NCI-H128 (cell line): ENCODE measurements around the gene SLC25A21.
"Not testable (repeated sequence)": the region's sequence is repeated elsewhere in the genome, so short reads cannot be mapped to it uniquely, and the experiment has no call there.

Experiments used
- DNase-seq: peaks from one replicate; lab custom pipeline; 2025; ENCODE audit not compliant: unreplicated experiment; lab: John Stamatoyannopoulos, UW

The SLC25A21 gene

DNA sequence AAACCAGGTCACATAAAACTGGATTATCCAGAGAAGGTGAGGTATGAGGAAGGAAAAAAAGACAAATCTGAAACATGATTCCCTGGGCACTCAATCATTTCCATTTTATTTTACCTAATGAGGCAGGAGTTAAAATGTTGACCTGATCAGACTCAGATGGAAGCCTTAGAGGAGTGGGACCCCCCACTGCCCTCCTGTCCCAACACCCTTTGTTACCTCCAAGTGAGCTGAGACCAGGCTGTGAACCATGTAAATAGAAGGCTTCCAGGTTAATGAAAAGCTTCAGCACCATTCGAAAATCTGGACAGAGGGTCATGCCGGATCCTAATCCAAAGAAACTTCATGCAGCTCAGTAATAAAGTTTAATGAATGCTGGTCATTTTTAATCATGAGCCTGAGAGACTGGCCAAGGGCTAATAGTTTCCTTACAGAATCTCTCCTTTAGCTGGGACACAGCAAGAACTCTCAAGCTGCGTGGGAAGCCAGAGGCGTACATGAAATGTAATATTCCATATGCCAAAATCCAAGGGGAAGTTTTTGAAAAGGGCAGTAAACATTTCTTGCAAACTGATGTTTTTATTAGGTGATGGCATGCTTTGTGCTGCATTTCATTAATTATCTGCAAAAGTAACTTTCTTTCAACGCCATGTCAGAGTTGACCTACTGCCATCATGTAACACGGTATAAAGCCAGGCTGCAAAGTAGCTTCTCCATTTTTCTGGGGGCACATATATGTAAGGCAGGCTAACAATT is 327.8 kb downstream of the SLC25A21 start:
- DNase-seq, result no peak

DNA sequence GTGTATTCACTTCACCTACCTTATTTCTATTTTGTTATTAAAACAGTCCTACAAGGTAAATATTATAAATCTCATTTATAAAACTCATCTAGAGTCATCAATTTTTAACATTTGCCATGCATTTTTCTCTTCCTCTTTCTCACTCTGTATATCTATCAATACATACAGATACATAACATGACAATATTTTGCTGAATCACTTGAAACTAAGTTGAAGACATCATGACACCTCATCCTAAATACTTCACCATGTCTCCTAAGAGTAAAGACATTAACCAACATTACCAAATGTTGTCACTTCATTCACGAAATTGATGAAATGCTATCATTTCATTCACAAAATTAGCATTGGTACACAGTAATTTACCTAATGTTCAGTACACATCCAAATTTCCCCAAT is 329.0 kb downstream of the SLC25A21 start:
- no peak for DNase-seq

DNA sequence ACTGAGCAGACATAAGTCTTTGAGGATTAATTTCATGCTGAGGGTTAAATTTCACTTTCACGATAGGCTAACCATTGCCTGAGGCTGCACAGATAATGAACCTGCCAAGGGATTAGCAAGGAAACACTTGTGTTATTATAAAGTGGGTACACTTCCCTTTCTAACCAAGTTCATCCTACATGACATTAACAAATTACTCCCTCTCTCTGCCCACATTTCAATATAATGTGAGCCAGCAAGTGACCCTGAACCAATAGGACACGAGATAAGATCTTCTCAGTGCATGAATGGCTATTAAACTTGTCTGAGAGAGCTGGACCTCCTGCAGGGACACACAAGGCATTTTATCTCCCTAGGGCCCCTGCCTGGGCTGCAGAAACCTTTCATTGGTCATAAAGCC is 337.3 kb downstream of the SLC25A21 start:
- DNase-seq, result peak; percentile 76

DNA sequence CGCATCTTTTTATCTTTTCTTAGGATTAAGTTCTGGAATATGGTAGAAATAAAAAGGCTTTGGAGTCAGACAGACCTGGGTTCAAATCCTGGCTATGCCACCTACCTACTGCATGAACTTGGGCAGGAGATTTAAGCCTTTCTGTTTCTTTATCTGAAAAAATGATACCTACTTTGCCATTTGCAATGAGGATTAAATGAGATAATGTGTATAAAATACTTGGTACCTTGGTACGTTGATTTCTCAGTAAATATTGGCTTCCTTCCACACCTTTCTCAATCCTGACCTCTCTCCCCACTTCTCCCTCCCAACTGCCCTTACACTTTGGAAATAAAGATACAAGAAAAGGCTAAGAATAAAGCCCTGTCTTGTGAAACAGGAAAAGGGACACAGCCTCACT is 338.1 kb downstream of the SLC25A21 start:
- DNase-seq, result no peak

DNA sequence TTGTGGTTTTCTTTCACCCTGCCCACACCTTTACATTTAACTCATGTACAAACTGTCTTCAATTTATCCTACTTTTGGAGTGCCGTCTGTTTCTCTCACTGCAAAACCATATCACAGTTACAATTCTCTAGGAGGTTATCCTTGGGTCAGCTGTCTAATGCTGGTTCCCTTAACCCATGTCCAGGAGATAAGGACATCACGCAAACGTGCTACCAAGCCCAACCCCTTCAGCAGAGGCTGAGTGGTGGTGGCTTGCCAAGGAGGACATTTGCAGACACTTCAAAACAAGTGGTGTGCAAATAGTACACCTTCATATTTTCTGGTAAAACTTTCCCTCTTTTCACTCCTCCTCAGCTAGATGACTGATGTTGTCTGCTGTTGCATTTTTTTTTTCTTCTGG is 342.9 kb downstream of the SLC25A21 start:
- DNase-seq, result no peak

DNA sequence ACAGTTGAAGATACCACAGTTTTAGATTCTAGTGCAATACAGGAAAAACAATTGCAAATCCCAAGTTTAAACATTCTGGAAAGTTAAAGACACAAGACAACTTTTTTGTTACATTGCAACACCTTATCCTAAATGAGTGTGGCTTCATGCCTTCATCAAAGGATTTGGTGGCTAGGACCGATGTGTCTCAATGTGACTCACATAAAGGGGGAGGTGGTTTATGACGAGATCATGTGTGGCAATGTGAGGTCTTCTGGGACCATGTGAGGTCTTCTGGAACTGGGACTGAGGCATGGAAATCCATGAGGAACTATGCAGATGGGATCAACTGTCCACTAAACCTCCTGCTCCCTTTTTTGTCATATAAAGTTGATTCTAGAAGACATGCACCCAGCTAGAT is 344.5 kb downstream of the SLC25A21 start:
- DNase-seq, result no peak

DNA sequence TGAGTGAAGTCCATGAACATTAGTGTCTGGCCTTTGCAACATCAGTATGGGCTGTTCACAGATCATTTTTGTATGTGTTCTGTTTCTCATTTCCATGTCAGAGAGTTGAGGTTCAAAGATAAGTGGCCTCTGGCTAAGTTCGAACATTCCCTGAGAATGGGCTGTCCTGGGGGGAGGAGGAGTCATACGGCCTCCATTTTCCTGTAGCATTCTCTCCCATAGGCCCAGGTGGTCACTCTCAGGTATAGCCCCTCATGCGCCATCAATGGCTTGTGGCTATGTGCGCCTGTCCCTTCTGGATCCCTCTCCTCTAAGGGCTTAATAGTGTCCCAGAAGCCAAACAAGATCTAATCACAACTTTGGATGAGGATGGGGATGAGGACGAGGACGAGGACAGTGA is 345.8 kb downstream of the SLC25A21 start:
- DNase-seq, result no peak

DNA sequence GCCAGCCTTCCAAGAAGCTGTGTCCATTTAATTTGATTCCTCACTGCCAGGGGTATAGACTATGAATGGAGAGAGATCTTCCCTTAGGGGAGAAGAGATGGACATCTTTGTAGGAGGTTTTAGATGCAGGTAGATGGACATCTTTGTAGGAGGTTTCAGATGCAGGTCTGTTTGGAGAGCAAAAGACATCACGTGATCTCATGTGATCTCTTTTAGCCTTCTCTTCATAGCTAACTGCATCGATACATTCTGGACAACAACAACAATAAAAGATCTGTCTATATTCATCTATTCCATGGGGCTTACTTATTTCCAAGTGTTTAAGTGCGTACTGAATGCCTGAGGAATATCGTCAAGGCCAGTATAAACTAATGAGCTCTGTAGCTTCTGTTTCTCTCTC is 347.6 kb downstream of the SLC25A21 start:
- DNase-seq, result no peak

DNA sequence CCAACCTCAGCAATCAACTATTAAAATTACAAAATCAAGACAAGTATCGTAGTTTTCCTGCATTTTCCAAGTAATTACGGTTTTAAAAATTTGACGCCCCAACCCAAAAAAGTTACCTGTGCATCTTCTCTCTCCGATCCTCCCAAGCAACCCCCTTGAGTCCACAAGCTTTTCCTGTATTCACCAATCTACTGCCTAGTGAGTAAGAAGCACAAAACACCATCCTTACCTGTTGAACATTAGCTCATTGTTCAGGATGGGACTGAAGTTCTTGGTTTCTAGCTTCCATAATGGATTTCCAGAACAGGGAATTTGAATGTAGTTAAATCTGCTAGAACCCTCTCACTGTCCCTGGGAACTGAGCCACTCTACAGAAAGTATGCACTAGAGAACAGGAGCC is 348.8 kb downstream of the SLC25A21 start:
- DNase-seq, result no peak

DNA sequence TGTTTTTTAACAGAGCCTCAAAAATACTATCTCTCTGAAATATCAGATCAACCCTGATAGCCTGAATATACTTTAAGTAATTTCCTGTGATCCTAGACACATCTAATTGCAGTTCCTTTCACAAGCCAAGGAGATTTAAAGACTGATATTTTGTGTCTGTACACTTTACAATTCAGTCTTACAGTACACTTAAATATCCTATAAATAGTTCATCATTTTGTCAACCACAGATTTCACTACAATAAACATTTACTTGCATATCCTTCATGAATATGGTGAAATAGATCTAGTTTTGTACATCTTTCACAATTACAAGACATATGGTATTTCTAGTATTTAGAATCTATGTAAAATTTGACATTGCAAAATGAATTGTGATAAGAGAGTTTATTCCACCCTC is 349.7 kb downstream of the SLC25A21 start:
- no peak for DNase-seq

DNA sequence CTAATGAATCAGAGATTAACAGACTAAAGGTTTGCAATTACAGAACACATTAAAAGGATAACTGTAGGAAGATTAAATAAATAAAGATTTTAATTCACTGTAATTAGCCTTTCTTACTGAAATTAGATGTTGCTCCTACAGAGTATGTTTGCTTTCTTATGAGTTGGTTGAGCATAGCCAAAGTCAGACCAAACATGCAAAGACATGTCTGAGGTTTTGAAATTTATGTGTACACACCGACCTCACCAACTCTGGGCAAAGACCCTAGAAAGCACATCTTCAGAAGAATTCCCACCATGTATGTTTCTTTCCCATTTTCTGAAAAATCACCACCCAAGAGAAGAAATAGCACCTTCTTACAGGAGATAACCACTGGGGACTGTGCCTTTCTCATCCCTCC is 351.5 kb downstream of the SLC25A21 start:
- DNase-seq, result no peak

DNA sequence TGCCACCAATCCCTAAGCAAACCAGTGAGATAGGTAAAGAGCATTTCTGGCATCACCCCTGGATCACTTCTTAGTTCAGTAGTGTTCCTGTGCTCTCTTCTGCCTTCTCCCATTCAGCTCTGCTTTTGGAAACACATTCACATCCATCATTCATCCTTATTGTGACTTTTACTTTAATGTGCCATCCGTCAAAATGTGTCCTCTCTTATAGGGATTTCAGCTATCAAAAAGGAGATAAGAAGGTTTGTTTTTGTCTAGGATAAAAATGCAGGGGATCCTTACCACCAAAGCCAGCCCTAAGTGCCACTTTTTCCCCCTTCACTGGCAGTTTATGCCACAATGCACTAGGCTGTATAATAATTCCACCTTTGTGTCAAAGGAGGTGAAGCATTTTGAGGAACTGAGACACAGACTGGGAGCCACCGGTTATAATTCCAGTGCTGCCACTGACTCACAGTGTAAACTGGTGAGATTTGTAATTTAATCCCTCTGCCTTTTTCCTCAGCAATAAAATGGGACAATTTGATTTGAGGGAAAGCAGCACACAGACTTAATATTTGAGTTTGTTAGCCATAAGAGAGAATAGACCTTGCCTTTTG is 352.2 kb downstream of the SLC25A21 start:
- no peak for DNase-seq

DNA sequence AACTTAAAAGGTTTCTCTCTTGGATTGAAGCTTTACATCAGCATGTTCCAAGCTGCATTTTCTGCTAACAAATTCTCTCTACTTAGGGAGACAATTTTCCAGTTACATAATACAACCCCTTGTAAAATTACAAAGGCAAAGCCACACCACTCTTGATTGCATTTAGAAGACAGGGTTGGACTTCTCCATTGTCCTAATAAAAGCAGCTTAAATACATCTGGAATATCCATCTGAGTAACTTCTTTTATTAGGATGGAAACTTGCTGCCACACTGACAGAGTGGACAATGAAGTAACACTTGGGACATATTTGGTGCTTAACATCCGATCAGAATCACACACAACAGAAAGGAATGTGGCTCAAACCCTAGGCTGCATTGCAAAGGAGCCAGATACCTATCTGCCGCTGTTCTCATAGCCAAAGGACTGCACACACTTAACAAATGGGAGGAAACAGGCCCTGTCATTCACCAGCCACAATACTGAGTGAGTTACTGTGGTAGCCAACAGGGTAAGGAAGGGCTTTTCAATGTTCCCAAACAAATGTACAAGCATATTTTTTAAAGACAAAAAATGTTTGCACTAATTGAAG is 353.5 kb downstream of the SLC25A21 start:
- no peak for DNase-seq

DNA sequence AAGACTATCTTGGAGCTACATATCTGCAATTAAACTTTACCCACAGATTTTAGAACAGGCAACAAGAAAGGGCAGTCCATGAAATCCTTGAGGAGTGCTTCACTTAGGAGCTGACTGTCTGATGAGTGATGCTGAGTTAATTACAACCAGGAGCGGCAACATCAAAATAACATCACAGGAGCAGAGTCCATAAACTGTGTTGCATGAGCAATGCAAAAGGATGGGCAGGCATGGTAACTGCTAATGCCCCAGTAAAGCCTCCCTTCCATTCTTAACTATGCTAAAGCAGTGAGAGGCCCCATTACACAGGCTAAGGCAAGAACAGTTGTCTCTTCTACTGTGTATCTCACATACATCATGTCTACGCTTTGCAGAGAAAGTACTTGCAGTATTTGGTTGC is 354.2 kb downstream of the SLC25A21 start:
- no peak for DNase-seq

DNA sequence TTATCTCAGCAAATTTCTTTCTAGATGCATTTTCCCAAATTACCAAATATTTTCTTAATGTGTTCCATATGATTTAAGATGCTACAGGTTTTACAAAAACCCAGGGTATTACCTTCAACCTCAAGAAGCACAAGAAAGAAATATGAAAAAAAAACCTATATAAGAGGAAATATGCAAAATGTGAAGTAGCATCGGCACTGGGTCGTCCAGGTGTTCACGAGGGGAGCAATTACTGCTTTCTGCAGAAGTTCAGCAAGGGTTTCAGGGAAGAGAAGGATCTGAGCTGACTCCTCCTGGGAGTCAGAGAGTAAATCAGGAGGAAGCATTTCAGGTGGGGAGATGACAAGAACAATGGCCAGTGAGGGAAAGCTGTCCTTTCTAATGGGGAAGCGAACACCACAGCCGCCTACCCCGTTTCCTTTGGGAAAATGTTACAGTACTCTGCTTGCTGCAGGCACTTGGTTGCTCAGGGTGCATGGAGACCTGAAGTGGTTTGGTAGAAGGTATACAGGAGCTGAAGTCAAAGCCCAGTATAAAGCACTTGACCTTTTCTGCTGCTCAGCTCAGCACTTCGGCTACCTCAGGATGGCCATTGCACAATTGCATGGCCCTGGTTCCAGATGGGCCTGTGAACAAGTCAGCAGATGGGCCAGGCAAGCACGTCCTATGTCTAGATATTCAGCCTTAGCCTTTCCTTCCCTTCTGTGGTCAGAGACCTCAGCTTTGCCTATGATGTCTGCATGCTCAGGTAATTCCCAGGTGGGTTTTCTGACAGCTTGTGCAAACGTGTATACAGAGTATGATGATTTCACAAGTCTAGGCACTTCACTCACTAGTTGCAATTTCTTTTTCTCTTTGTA is 355.1 kb downstream of the SLC25A21 start:
- no peak for DNase-seq

DNA sequence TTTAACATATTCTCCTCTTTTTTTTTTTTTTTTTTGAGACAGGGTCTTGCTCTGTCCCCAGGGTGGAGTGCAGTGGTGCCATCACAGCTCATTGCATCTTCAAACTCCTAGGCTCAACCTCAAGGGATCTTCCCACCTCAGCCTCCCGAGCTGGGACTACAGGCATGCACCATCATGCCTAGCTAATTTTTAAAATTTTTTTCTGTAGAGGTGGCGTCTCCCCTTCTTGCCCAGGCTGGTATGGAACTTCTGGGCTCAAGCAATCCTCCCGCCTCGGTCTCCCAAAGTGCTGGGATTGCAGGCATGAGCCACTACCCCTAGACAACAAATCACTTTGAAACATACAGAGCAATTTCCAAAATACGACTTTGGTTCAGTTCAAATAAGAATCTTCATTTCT is 355.9 kb downstream of the SLC25A21 start:
- DNase-seq, result no peak

DNA sequence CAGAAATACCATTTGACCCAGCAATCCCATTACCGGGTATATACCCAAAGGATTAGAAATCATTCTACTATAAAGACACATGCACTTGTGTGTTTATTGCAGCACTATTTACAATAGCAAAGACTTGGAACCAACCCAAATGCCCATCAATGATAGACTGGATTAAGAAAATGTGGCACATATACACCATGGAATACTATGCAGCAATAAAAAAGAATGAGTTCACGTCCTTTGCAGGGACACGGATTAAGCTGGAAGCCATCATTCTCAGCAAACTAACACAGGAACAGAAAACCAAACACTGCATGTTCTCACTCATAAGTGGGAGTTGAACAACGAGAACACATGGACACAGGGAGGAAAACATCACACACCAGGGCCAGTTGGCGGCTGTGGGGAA is 357.6 kb downstream of the SLC25A21 start:
- not testable (repeated sequence) for DNase-seq

DNA sequence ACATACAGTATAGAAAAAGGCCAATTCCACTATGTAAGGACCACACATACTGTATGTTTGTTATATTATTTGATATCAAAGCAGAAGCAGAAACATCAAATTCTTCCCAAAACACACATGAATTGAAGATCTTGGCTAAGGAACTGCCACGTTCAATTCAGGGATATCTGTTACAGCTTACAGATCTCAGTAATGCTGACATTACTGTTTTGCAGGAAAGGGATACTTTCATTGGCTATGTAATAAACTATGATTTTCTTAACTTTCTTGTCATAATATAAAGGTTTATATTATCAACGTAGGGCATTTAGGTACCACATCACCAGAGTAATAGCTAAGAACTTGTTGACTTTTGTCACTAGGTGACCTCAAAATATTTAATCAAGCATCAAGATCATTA is 362.2 kb downstream of the SLC25A21 start:
- DNase-seq, result no peak

DNA sequence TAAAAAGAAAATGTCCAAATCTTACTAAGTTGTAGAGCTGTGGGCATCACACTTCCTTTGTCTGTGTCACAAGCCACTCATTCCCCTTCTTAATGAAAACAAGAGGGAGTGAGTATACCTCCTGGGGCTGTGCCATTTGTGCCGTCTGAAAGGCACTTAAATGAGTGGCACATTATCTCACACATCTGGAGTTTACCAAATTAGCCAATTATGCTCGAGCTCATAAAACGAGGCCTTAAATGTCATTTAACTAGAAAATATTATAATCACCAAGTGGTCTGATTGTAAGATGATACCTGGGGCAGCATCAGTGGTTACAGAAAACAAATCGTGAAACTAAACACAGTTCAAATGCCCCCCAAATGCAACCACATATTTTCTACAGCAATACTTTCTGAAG is 364.7 kb downstream of the SLC25A21 start:
- DNase-seq, result no peak

DNA sequence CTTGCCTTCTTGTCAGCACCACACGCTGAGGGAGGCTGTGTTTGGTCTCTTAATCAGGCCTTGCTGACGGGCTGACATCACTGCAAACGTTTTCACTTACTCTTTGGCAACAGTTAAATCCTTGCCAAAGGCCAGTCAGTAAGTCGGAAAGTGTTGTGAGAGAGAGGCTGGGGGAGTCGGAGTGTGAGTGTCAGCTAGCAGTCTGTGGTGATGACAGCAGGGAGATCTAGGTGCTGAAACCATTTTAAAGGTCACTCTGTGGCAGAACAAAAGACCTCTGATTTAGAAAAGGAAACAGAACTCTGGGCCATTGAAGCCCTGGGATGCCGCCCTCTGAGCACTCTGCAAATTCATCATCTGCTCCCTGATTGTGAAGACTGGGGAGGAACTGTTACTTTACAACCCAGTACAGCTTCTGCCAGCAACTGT is 367.3 kb downstream of the SLC25A21 start:
- no peak for DNase-seq

DNA sequence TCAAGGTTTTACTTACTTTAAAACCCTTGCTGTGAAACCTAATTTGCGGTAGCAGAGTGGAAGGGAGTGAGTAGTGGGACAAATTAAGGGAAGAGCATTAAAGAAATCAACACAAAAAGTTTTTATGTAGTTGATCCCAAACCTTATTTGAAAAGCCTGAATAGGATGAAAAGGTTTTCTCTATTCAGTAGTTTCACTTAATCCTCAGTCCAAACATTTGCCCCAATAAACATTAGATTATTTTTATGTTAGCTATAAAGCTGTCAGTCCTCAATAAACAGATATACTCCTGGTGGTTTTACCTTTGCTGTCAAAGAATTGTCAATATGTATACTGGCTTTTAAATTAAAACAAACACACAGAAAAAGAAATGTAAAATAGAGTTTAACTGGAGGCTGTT is 374.8 kb downstream of the SLC25A21 start:
- no peak for DNase-seq

DNA sequence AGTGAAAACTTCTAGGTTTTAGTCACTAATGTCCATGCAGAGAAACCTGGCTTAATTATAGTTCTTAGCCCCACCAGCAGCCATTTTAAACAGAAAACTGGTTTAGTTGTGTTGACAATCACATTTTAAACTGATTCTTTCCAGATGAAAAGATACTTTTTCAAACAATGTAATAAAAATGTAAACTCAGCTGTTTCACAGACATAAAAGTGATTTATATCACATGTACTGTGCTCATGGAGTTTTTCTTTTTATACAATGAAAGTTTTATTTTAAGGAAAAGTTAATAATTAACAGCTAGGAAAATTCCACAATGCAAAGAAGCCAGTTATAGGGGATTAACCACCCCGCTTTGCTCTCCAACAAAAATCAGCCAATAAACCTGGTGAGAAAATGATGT is 381.0 kb downstream of the SLC25A21 start:
- no peak for DNase-seq
